ENCODE measurements around the gene OR6B3.

OR6B3 gene

DNA sequence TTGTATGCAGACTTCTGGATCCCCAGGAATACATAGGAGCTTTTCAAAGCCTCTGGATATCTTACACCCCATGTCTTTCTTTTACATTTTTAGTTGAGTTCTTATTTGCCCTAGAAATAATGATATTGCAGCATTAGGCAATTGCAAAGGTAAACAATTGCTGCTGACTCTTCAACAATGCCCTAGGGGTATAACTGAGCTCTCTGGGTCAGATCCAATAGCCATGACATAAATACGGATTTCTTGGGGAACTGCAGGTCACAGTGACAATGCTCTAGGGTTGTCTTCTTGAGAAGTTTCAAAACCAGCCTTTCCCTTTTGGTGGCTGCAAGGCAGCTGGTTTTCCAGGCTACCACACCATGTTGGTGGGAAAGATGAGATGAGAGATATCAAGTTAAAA lies 16.5 kb upstream of the OR6B3 start:
- Histone ChIP-seq H3K4me1 (no peaks in the 10 kb centered on the region), H3K4me3 (no peak overlapping the region), H3K9ac (no peak overlapping the region), H4K20me1 (no peaks in the 10 kb centered on the region), H3K4me2 (no peak overlapping the region), H3K27me3 (no peaks in the 10 kb centered on the region), H3K27ac (no peak overlapping the region), H3K9me3 (replicated peaks in 1 of 11) (peaks cover 0 to 8% (median 0%) of the 10 kb centered on the region in 11 experiments; a peak in 2 of 22 replicates), H3K36me3 (no peaks in the 10 kb centered on the region)
- no peak for TF ChIP-seq Cebpa-rat (IDR thresholded peaks at IDR 0.05)

- Histone ChIP-seq H3K4me3 (no peak overlapping the region), H4K20me1 (no peaks in the 10 kb centered on the region), H3K4me2 (no peak overlapping the region), H3K4me1 (no peaks in the 10 kb centered on the region), H3K27me3 (no peaks in the 10 kb centered on the region), H3K27ac (no peak overlapping the region), H3K9me3 (replicated peaks in 1 of 11) (0 out of 22 replicates have a peak, but pooled peaks cover 0 to 7% (median 0%) of the 10 kb centered on the region in 11 experiments), H3K36me3 (no peaks in the 10 kb centered on the region), H3K9ac (no peak overlapping the region)
- no peak for TF ChIP-seq Cebpa-rat (IDR thresholded peaks at IDR 0.05)
Observed at GRCh38 chr2:240068193-240068592, 14.9 kb upstream of the OR6B3 start.

GRCh38 chr2:240066489-240066888 lies 13.2 kb upstream of the OR6B3 start:
- Histone ChIP-seq H3K27ac (no peak overlapping the region), H3K9ac (no peak overlapping the region), H4K20me1 (no peaks in the 10 kb centered on the region), H3K27me3 (no peaks in the 10 kb centered on the region), H3K4me2 (no peak overlapping the region), H3K4me1 (no peaks in the 10 kb centered on the region), H3K36me3 (no peaks in the 10 kb centered on the region), H3K9me3 (replicated peaks in 1 of 11) (0 out of 22 replicates have a peak, but pooled peaks cover 0 to 7% (median 0%) of the 10 kb centered on the region in 11 experiments), H3K4me3 (no peak overlapping the region)
- no peak for TF ChIP-seq Cebpa-rat (IDR thresholded peaks at IDR 0.05)

DNA sequence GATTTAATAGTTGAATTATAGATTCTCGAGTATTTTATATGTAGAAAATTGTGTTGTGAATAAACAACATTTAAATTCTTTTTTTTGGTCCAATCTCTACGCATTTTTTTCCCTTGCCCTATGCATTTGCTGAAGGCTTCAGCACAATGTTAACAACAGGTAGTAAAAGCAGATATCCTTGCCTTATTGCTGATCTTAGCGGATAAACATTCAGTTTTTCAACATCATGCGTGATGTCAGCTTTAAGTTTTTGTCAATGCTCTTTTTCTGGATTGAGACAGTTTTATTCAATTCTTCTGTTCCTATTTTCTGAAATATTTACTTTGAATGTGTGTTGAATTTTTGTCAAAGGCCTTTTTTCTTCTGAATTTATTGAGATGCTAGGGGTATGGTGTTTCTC lies 11.6 kb upstream of the OR6B3 start:
- no peak overlapping the region for H3K4me2 ChIP-seq
- H3K4me3 ChIP-seq, result no peak overlapping the region
- no peaks in the 10 kb centered on the region for H3K4me1 ChIP-seq
- no peaks in the 10 kb centered on the region for H3K27me3 ChIP-seq
- H3K27ac ChIP-seq, result no peak overlapping the region
- H3K36me3 ChIP-seq, result no peaks in the 10 kb centered on the region
- no peaks in the 10 kb centered on the region for H4K20me1 ChIP-seq
- no peak overlapping the region for H3K9ac ChIP-seq
- 0 out of 22 replicates have a peak, but pooled peaks cover 0 to 7% (median 0%) of the 10 kb centered on the region in 11 experiments for H3K9me3 ChIP-seq (replicated peaks in 1 of 11)
- no peak for TF ChIP-seq Cebpa-rat (IDR thresholded peaks at IDR 0.05)

DNA sequence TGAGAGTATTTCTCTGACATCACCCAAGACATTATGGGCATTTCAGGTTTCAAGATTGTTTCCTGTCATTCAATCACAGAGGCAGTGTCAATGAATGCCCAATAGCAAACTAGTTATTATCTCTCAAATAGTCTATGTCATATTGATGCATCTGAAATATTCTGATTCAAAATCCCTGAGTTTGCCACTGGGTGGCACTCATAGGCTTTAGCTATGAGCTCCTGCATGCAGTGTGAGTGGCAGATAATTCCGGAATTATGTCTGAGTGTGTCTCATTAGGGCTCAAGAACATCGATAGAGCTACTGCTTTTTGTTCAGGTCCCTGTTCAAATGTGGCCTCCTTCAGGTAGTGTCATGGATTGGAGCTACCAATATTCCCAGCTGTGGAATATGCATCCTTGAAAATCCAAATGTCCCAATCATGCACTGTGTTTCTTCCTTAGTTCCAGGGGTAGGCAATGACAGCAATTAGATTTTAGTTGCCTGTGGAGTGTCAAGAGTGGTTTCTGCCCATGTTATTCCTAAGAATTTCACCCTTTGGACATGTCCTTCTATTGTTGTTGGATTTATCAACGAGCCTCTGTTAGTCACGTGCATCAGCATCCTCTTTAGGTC lies 7.8 kb upstream of the OR6B3 start:
- H3K9me3 ChIP-seq (replicated peaks in 1 of 11), result no peaks in the 10 kb centered on the region
- H4K20me1 ChIP-seq, result no peaks in the 10 kb centered on the region
- H3K9ac ChIP-seq, result no peak overlapping the region
- H3K27me3 ChIP-seq, result no peaks in the 10 kb centered on the region
- no peak overlapping the region for H3K4me2 ChIP-seq
- no peaks in the 10 kb centered on the region for H3K36me3 ChIP-seq
- no peak for TF ChIP-seq Cebpa-rat (IDR thresholded peaks at IDR 0.05)
- H3K4me3 ChIP-seq, result no peak overlapping the region
- no peak overlapping the region for H3K27ac ChIP-seq
- peaks cover 0 to 2% (median 0%) of the 10 kb centered on the region in 10 experiments; a peak in 4 of 20 replicates for H3K4me1 ChIP-seq

DNA sequence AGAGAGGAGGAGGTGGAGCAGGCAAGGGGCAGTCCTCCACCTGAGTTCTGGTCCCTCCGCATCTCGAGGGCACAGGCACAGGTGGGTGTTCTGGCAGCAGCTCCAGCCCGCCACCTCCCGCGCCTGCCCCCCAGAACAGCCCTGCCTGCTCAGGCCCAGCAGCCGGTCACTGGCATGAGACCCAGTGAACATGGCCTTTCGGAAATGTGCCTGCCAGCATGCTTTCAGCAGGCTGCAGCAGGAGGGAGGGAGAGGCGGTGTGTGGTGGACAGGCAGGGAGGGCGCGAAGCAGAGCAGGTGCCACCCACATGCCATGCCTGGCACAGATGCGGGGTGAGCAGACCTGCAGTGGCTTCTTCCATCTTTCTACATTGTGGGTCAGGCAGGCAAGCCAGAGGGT lies 3.4 kb upstream of the OR6B3 start:
- Histone ChIP-seq H3K9me3 (replicated peaks in 1 of 11) (no peaks in the 10 kb centered on the region), H3K27me3 (no peaks in the 10 kb centered on the region), H3K36me3 (no peaks in the 10 kb centered on the region), H3K27ac (no peak overlapping the region), H4K20me1 (no peaks in the 10 kb centered on the region), H3K9ac (no peak overlapping the region), H3K4me1 (peaks cover 0 to 8% (median 2%) of the 10 kb centered on the region in 10 experiments; a peak in 6 of 20 replicates), H3K4me3 (no peak overlapping the region), H3K4me2 (no peak overlapping the region)
- TF ChIP-seq Cebpa-rat (IDR thresholded peaks at IDR 0.05), result no peak

- Histone ChIP-seq H3K4me3 (no peak overlapping the region), H3K4me2 (peak overlapping the region in 5 of 11 experiments; percentile 4 to 32 (median 25); a peak in 9 of 22 replicates), H3K9ac (no peak overlapping the region; a peak in 1 of 22 replicates), H3K36me3 (no peaks in the 10 kb centered on the region), H3K27me3 (no peaks in the 10 kb centered on the region), H3K27ac (no peak overlapping the region), H3K4me1 (peaks cover 0 to 8% (median 2%) of the 10 kb centered on the region in 10 experiments; a peak in 6 of 20 replicates), H4K20me1 (no peaks in the 10 kb centered on the region), H3K9me3 (replicated peaks in 1 of 11) (no peaks in the 10 kb centered on the region)
- TF ChIP-seq Cebpa-rat (IDR thresholded peaks at IDR 0.05), result no peak
Observed at GRCh38 chr2:240055177-240055917, 2.0 kb upstream of the OR6B3 start.

- H4K20me1 ChIP-seq, result no peaks in the 10 kb centered on the region
- peaks cover 0 to 8% (median 2%) of the 10 kb centered on the region in 10 experiments; a peak in 6 of 20 replicates for H3K4me1 ChIP-seq
- no peaks in the 10 kb centered on the region for H3K27me3 ChIP-seq
- TF ChIP-seq Cebpa-rat (IDR thresholded peaks at IDR 0.05), result no peak
- no peak overlapping the region for H3K27ac ChIP-seq
- H3K4me3 ChIP-seq, result no peak overlapping the region
- H3K4me2 ChIP-seq, result no peak overlapping the region
- H3K36me3 ChIP-seq, result no peaks in the 10 kb centered on the region
- no peaks in the 10 kb centered on the region for H3K9me3 ChIP-seq (replicated peaks in 1 of 11)
- no peak overlapping the region for H3K9ac ChIP-seq
Observed at GRCh38 chr2:240052524-240052923, 797 bp downstream of the OR6B3 start.

- H3K9me3 ChIP-seq (replicated peaks in 1 of 11), result no peaks in the 10 kb centered on the region
- H4K20me1 ChIP-seq, result no peaks in the 10 kb centered on the region
- H3K4me1 ChIP-seq, result peaks cover 0 to 8% (median 2%) of the 10 kb centered on the region in 10 experiments; a peak in 6 of 20 replicates
- no peak overlapping the region for H3K27ac ChIP-seq
- no peaks in the 10 kb centered on the region for H3K27me3 ChIP-seq
- no peaks in the 10 kb centered on the region for H3K36me3 ChIP-seq
- H3K4me2 ChIP-seq, result no peak overlapping the region
- TF ChIP-seq Cebpa-rat (IDR thresholded peaks at IDR 0.05), result no peak
- no peak overlapping the region for H3K4me3 ChIP-seq
- H3K9ac ChIP-seq, result no peak overlapping the region
Observed at GRCh38 chr2:240051697-240052096, 1.6 kb downstream of the OR6B3 start.
